K562 (cell line): ENCODE measurements around the gene MED15. TPM values are rescaled to one million over a fixed set of nuclear protein-coding genes. Genes with fewer than 3 reads are reported as not detected.

ENCODE experiments used
- ATAC-seq: fragments of 200-7000 bp; cut with Tn5 transposase; 3 replicates; pipeline ENCODE4 v1.9.1; 2020; ENCODE audit warnings: moderate library complexity
- BruUV-seq: library from RNA; stranded (reverse); fragments of 400-500 nt; replicated peaks from 2 replicates; lab custom pipeline; 2021; lab: Mats Ljungman, UMichigan
- CTCF ChIA-PET: fragments of 300-600 bp; formaldehyde crosslinking; extraction: SDS; loops from one replicate; lab custom pipeline; 2021; ENCODE audit warnings: low intra/inter-chr PET ratio; lab: Yijun Ruan, JAX
- POLR2A ChIA-PET: fragments of 300-600, 350-650 bp; sonication (Branson Sonifier 250); formaldehyde crosslinking; extraction: SDS; loops from one replicate; lab custom pipeline; 2021; ENCODE audit warnings: antibody characterized with exemption, inconsistent platforms; lab: Yijun Ruan, JAX
- DNase-seq, 4 experiments: peaks; one replicate each; pipeline versions ENCODE4 v3.0.0 to v3.0.0-alpha.2; 2011 to 2018; ENCODE audit warnings: low spot score in 3 of 4, mixed read lengths in 3 of 4; ENCODE audit errors: extremely low read depth in 1 of 4
- FAIRE-seq: peaks from 2 replicates; lab custom pipeline; 2011; peaks lifted over from hg19 to GRCh38; lab: Jason Lieb, UNC
- H2AFZ ChIP-seq: 2 replicates; pipeline ENCODE4 v1.6.0; 2011; ENCODE audit warnings: low read depth, low read length, control low read depth, inconsistent platforms
- H3K27ac ChIP-seq: fragments of 200-600 bp; 3 replicates; pipeline ENCODE4 v1.8.0; 2011; ENCODE audit warnings: low read depth, mild to moderate bottlenecking, control low read depth, inconsistent platforms, low read length, moderate library complexity, mixed read lengths; ENCODE audit errors: extremely low read depth
- H3K27me3 ChIP-seq, 2 experiments: fragments of 300-600 bp in 1 of 2; 2 replicates in 1 of 2; 3 replicates in 1 of 2; pipeline versions ENCODE4 v1.6.0 to v1.8.0; 2011; ENCODE audit warnings: inconsistent platforms in 2 of 2, low read length in 2 of 2, mild to moderate bottlenecking in 1 of 2, mixed read lengths in 1 of 2, moderate library complexity in 1 of 2; ENCODE audit not compliant: control insufficient read depth in 2 of 2, insufficient read depth in 2 of 2
- H3K36me3 ChIP-seq: fragments of 300-600 bp; 3 replicates; pipeline ENCODE4 v1.8.0; 2011; ENCODE audit warnings: mild to moderate bottlenecking, low read length, inconsistent platforms; ENCODE audit not compliant: control insufficient read depth, insufficient read depth
- H3K4me1 ChIP-seq, 2 experiments: fragments of 200-600 bp in 1 of 2; replicated peaks in 1 of 2; 2 replicates in 1 of 2; 3 replicates in 1 of 2; pipeline versions ENCODE4 v1.5.1 to v1.8.0; 2011; ENCODE audit warnings: inconsistent platforms in 2 of 2, low read length in 2 of 2, mild to moderate bottlenecking in 1 of 2, mixed read lengths in 1 of 2, moderate library complexity in 1 of 2; ENCODE audit not compliant: control insufficient read depth in 2 of 2, insufficient read depth in 2 of 2
- H3K4me2 ChIP-seq: 2 replicates; pipeline ENCODE4 v1.6.1; 2011; ENCODE audit warnings: low read length, control low read depth, inconsistent platforms, mixed read lengths; ENCODE audit not compliant: insufficient read depth
- H3K4me3 ChIP-seq: fragments of 200-600 bp; sonication (generic), shearing (Covaris generic); 2 replicates; pipeline ENCODE4 v1.5.1; 2016; ENCODE audit warnings: control low read depth, inconsistent platforms
- H3K79me2 ChIP-seq: fragments of 200-600 bp; 3 replicates; pipeline ENCODE4 v1.8.0; 2011; ENCODE audit warnings: low read length, inconsistent platforms; ENCODE audit not compliant: control insufficient read depth, insufficient read depth
- H3K9ac ChIP-seq, 2 experiments: 2 replicates each; pipeline versions ENCODE4 v1.6.0 to v1.6.1; 2011; ENCODE audit warnings: low read depth in 2 of 2, low read length in 2 of 2, control low read depth in 1 of 2, inconsistent platforms in 1 of 2, mild to moderate bottlenecking in 1 of 2, mixed read lengths in 1 of 2; ENCODE audit not compliant: insufficient read depth in 1 of 2
- H3K9me1 ChIP-seq: one replicate; pipeline ENCODE4 v1.6.0; 2011; ENCODE audit warnings: inconsistent platforms, mild to moderate bottlenecking, low read length, moderate library complexity; ENCODE audit not compliant: control insufficient read depth, insufficient read depth
- H3K9me3 ChIP-seq: replicated peaks from 2 replicates; pipeline ENCODE4 v1.5.1; 2011; ENCODE audit warnings: low read depth, low read length, inconsistent platforms; ENCODE audit not compliant: control insufficient read depth, insufficient read depth
- H4K20me1 ChIP-seq: replicated peaks from 2 replicates; pipeline ENCODE4 v1.6.1; 2011; ENCODE audit warnings: low read length, inconsistent platforms, mixed read lengths; ENCODE audit not compliant: control insufficient read depth, insufficient read depth
- ESRRA ChIP-seq: fragments of 450-650 bp; IDR thresholded peaks from 2 replicates; pipeline ENCODE4 v1.6.1; 2014; ENCODE audit warnings: low read depth, mild to moderate bottlenecking, moderate library complexity, borderline replicate concordance
- GATAD2B ChIP-seq: fragments of 450-650 bp; IDR thresholded peaks from 2 replicates; pipeline ENCODE4 v1.6.1; 2017; ENCODE audit warnings: mild to moderate bottlenecking, borderline replicate concordance
- KDM1A ChIP-seq, 2 experiments: fragments of 450-650 bp; IDR thresholded peaks; 2 replicates each; pipeline ENCODE4 v1.6.1; 2016; ENCODE audit warnings: mild to moderate bottlenecking in 2 of 2
- NCOA1 ChIP-seq: fragments of 450-650 bp; IDR thresholded peaks from 2 replicates; pipeline ENCODE4 v1.6.1; 2016; ENCODE audit warnings: low read depth
- SAFB2 ChIP-seq: fragments of 200-400 bp; formaldehyde crosslinking; IDR thresholded peaks from 2 replicates; pipeline ENCODE4 v1.6.1; 2018; ENCODE audit warnings: borderline replicate concordance, low read length, low read depth, moderate library complexity; ENCODE audit not compliant: severe bottlenecking
- SAP30 ChIP-seq: fragments of 200-600 bp; sonication (generic); IDR thresholded peaks from 2 replicates; pipeline ENCODE4 v1.6.1; 2012; ENCODE audit warnings: borderline replicate concordance, low read depth, mild to moderate bottlenecking, moderate library complexity, low read length, control low read depth, inconsistent platforms; ENCODE audit not compliant: insufficient read depth, poor library complexity, severe bottlenecking
- ZNF124 ChIP-seq: sonication (generic); formaldehyde crosslinking; IDR thresholded peaks from 2 replicates; pipeline ENCODE4 v1.8.1; 2022; ENCODE audit warnings: missing genetic modification reagents
- ZNF174 ChIP-seq: fragments of 250-450 bp; sonication (Bioruptor Pico); IDR thresholded peaks from 2 replicates; pipeline ENCODE4 v1.4.0; 2020; ENCODE audit warnings: mild to moderate bottlenecking
- ZNF282 ChIP-seq: sonication (generic); formaldehyde crosslinking; IDR thresholded peaks from 2 replicates; pipeline ENCODE4 v1.8.1; 2023; ENCODE audit warnings: missing genetic modification reagents
- ZNF324 ChIP-seq: fragments of 250-450 bp; sonication (Bioruptor Pico); IDR thresholded peaks from 2 replicates; pipeline ENCODE4 v1.4.0; 2020; ENCODE audit warnings: mild to moderate bottlenecking
- ZNF639 ChIP-seq, 2 experiments: fragments of 200-800 bp in 1 of 2; sonication (Bioruptor generic) in 1 of 2; sonication (generic) in 1 of 2; formaldehyde crosslinking in 1 of 2; IDR thresholded peaks in 1 of 2; conservative IDR thresholded peaks in 1 of 2; 2 replicates each; pipeline versions ENCODE4 v1.5.0 to v1.6.1; 2016 to 2020; ENCODE audit warnings: missing compliant biosample characterization in 1 of 2, missing genetic modification characterization in 1 of 2, missing genetic modification reagents in 1 of 2
- ZNF644 ChIP-seq: fragments of 200-800 bp; sonication (Bioruptor generic); IDR thresholded peaks from 2 replicates; pipeline ENCODE4 v1.6.1; 2016; ENCODE audit warnings: low read depth, missing genetic modification characterization, missing compliant biosample characterization
- ZNF766 ChIP-seq: fragments of 200-800 bp; sonication (Bioruptor generic); conservative IDR thresholded peaks from 2 replicates; pipeline ENCODE4 v1.6.1; 2016; ENCODE audit warnings: missing genetic modification characterization, missing compliant biosample characterization
- WGBS: fragments of 100-300 bp; shearing (Covaris generic); methylation state at CpG from one replicate; pipeline ENCODE4 v1.1.6; 2016; ENCODE audit warnings: low coverage, mixed read lengths; ENCODE audit not compliant: insufficient coverage; ENCODE audit errors: missing lambda C conversion rate; 5-methylcytosine and 5-hydroxymethylcytosine counted together
- in situ Hi-C: fragments of 300-500 bp; cut with MboI; formaldehyde crosslinking; loops from 4 replicates; pipeline ENCODE4 v1.15.0; 2018; ENCODE audit warnings: inconsistent platforms, mixed read lengths
- intact Hi-C: fragments of 100-400 bp; cut with micrococcal nuclease; formaldehyde crosslinking; loops from 2 replicates; pipeline ENCODE4 v1.14.2; 2022
- polyA plus RNA-seq, 8 experiments: library from polyadenylated mRNA; depleted of rRNA in 4 of 8; stranded (reverse) in 5 of 8; unstranded in 3 of 8; fragments of >200 nt; fragmentation: Nextera tagmentation in 2 of 8; fragmentation: Illumina TruSeq in 1 of 8; extraction: Ambion mirVana in 2 of 8; extraction: Trizol in 1 of 8; gene quantifications; 2 replicates each; pipeline versions ENCODE4 v1.2.1 to v1.2.3, GENCODE V29; 2011 to 2014; ENCODE audit warnings: inconsistent platforms in 1 of 8, missing spikeins in 1 of 8
- total RNA-seq, 7 experiments: library from RNA; depleted of rRNA in 6 of 7; stranded (reverse); fragments of >200 nt in 6 of 7; fragmentation: Illumina TruSeq in 2 of 7; extraction: Trizol in 2 of 7; gene quantifications; 2 replicates each; pipeline versions ENCODE4 v1.2.1 to v1.2.3, GENCODE V29; 2011 to 2021; ENCODE audit warnings: low replicate concordance in 1 of 7
- TF ChIP-seq, protein P1 (sequence below): fragments of 250-450 bp; sonication (Bioruptor Pico); IDR thresholded peaks from 2 replicates; pipeline ENCODE4 v1.9.0; 2021; ENCODE audit warnings: mild to moderate bottlenecking, inconsistent platforms
- TF ChIP-seq, protein P2 (sequence below): sonication (generic); formaldehyde crosslinking; IDR thresholded peaks from 2 replicates; pipeline ENCODE4 v1.8.1; 2022; ENCODE audit warnings: missing genetic modification reagents

MED15 gene
- total and polyA plus RNA-seq, 9 of the 15 experiments (the other 6 are each of a cell fraction or from before 2014, with no cell fraction given), result 4.0 to 271 (median 60.1) TPM

GRCh38 chr22:20581503-20582170 is 74.2 kb downstream of the MED15 start (continued):
- TF ChIP-seq SAP30, result no peak

DNA sequence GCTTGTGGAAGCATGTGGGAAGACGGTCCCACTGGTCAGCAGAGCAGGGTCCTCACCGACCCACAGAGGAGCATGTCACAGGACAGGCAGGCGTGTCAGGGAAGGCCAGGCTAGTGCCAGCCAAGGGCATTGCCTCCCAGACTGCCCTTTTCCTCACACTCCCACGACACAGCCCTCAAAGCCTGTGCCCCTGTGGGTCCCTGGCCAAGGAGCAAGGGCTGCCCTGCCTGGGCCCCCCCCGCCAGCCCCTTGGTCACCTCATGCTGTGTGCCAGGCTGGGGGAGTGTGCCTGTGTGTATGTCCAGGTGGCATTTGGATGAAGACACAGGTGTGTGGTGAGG is 74.7 kb downstream of the MED15 start:
- BruUV-seq, result no TSS peak
- DNase-seq (no peak), ATAC-seq (no peak), FAIRE-seq (no peak)
- H3K27ac ChIP-seq, result no peak overlapping the region
- H3K4me1 ChIP-seq, result peaks cover 6 to 67% of the 10 kb centered on the region in 2 experiments
- in situ Hi-C loops, result no loop called here
- no peak overlapping the region for H2AFZ ChIP-seq
- no peaks in the 10 kb centered on the region for H3K9me3 ChIP-seq
- ChIA-PET CTCF (no interaction called here), POLR2A (interaction anchor here (0.6 to 68.9 kb wide), 4 partner anchors 8 to 481 kb away, joined by 3 to 1693 read pairs (median 7); partner anchors contain the start of gene MED15)
- WGBS, result 94% methylated on average over 5 of the region's 5 CpGs
- peak overlapping the region in 1 of 2 experiments; percentile 45; a peak in 2 of 4 replicates for H3K9ac ChIP-seq
- peaks cover 99% of the 10 kb centered on the region for H3K36me3 ChIP-seq
- peaks cover 55% of the 10 kb centered on the region for H4K20me1 ChIP-seq
- intact Hi-C loops, result no loop called here
- peaks cover 22% of the 10 kb centered on the region for H3K9me1 ChIP-seq
- H3K4me2 ChIP-seq, result no peak overlapping the region
- no peaks in the 10 kb centered on the region for H3K79me2 ChIP-seq
- H3K27me3 ChIP-seq, result no peaks in the 10 kb centered on the region
- H3K4me3 ChIP-seq, result no peak overlapping the region
- TF ChIP-seq ZNF324 (CRISPR knock-in tag) (no peak), ZNF282 (0 out of 2 replicates have a peak, but pooled peaks have one; percentile 7), ZNF124 (CRISPR knock-in tag) (peak; percentile 69; the same call in 1 of the 2 replicates), KDM1A (IDR thresholded peaks at IDR 0.05) (no peak), ZNF639 (CRISPR knock-in tag; conservative IDR thresholded peaks at IDR 0.05 in 1 of 2, IDR thresholded peaks at IDR 0.05 in 1 of 2) (0 out of 4 replicates have a peak, but pooled peaks of 1 of the 2 experiments have one; percentile 76), ZNF644 (tag) (no peak), GATAD2B (no peak), ZNF766 (no peak), SAFB2 (no peak), NCOA1 (no peak), ZNF174 (CRISPR knock-in tag) (no peak), ESRRA (no peak)
- TF ChIP-seq, protein P1, sequence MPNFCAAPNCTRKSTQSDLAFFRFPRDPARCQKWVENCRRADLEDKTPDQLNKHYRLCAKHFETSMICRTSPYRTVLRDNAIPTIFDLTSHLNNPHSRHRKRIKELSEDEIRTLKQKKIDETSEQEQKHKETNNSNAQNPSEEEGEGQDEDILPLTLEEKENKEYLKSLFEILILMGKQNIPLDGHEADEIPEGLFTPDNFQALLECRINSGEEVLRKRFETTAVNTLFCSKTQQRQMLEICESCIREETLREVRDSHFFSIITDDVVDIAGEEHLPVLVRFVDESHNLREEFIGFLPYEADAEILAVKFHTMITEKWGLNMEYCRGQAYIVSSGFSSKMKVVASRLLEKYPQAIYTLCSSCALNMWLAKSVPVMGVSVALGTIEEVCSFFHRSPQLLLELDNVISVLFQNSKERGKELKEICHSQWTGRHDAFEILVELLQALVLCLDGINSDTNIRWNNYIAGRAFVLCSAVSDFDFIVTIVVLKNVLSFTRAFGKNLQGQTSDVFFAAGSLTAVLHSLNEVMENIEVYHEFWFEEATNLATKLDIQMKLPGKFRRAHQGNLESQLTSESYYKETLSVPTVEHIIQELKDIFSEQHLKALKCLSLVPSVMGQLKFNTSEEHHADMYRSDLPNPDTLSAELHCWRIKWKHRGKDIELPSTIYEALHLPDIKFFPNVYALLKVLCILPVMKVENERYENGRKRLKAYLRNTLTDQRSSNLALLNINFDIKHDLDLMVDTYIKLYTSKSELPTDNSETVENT (CRISPR knock-in tag), result peak; percentile 4; the same call in 1 of the 2 replicates
- TF ChIP-seq, protein P2, sequence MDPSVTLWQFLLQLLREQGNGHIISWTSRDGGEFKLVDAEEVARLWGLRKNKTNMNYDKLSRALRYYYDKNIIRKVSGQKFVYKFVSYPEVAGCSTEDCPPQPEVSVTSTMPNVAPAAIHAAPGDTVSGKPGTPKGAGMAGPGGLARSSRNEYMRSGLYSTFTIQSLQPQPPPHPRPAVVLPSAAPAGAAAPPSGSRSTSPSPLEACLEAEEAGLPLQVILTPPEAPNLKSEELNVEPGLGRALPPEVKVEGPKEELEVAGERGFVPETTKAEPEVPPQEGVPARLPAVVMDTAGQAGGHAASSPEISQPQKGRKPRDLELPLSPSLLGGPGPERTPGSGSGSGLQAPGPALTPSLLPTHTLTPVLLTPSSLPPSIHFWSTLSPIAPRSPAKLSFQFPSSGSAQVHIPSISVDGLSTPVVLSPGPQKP (CRISPR knock-in tag), result 0 out of 2 replicates have a peak, but pooled peaks have one; percentile 55
